ENCODE data around the gene CDK19.

Gene CDK19

GRCh38 chr6:110683241-110683640 is 132.0 kb downstream of the CDK19 start:
- WGBS, 2 experiments (ENCODE audit: insufficient coverage in 2 of 2): no CpG with 5 or more reads among the region's 3 CpGs
- Histone ChIP-seq H3K9me3 (ENCODE audit: control insufficient read depth, low read length) (no peaks in the 10 kb centered on the region), H3K27ac (ENCODE audit: low read depth, low read length, severe bottlenecking) (no peak overlapping the region), H3K36me3 (ENCODE audit: control insufficient read depth, insufficient read depth, low read length) (no peaks in the 10 kb centered on the region), H3K4me3 (ENCODE audit: extremely low read depth, insufficient read depth, low read length, poor library complexity, severe bottlenecking) (no peak overlapping the region), H3K4me1 (ENCODE audit: control insufficient read depth, insufficient read depth, low read length, poor library complexity, severe bottlenecking) (no peaks in the 10 kb centered on the region)

GRCh38 chr6:110682460-110682853 is 132.8 kb downstream of the CDK19 start:
- Histone ChIP-seq H3K36me3 (ENCODE audit: control insufficient read depth, insufficient read depth, low read length) (no peaks in the 10 kb centered on the region), H3K27ac (ENCODE audit: low read depth, low read length, severe bottlenecking) (no peak overlapping the region), H3K9me3 (ENCODE audit: control insufficient read depth, low read length) (no peaks in the 10 kb centered on the region), H3K4me3 (ENCODE audit: extremely low read depth, insufficient read depth, low read length, poor library complexity, severe bottlenecking) (no peak overlapping the region), H3K4me1 (ENCODE audit: control insufficient read depth, insufficient read depth, low read length, poor library complexity, severe bottlenecking) (no peaks in the 10 kb centered on the region)
- WGBS, 2 experiments (ENCODE audit: insufficient coverage in 2 of 2): 43 to 67% methylated on average over 1 of the region's 1 CpG

- Histone ChIP-seq H3K4me3 (ENCODE audit: extremely low read depth, insufficient read depth, low read length, poor library complexity, severe bottlenecking) (no peak overlapping the region), H3K4me1 (ENCODE audit: control insufficient read depth, insufficient read depth, low read length, poor library complexity, severe bottlenecking) (no peaks in the 10 kb centered on the region), H3K27ac (ENCODE audit: low read depth, low read length, severe bottlenecking) (no peak overlapping the region), H3K36me3 (ENCODE audit: control insufficient read depth, insufficient read depth, low read length) (no peaks in the 10 kb centered on the region), H3K9me3 (ENCODE audit: control insufficient read depth, low read length) (no peaks in the 10 kb centered on the region)
- 72 to 73% methylated on average over 2 of the region's 4 CpGs for WGBS, 2 experiments (ENCODE audit: insufficient coverage in 2 of 2)
Observed at GRCh38 chr6:110681543-110682459, 133.5 kb downstream of the CDK19 start.

GRCh38 chr6:110676396-110676795 is 138.9 kb downstream of the CDK19 start:
- Histone ChIP-seq H3K4me3 (ENCODE audit: extremely low read depth, insufficient read depth, low read length, poor library complexity, severe bottlenecking) (no peak overlapping the region), H3K27ac (ENCODE audit: low read depth, low read length, severe bottlenecking) (no peak overlapping the region), H3K4me1 (ENCODE audit: control insufficient read depth, insufficient read depth, low read length, poor library complexity, severe bottlenecking) (no peaks in the 10 kb centered on the region), H3K36me3 (ENCODE audit: control insufficient read depth, insufficient read depth, low read length) (no peaks in the 10 kb centered on the region), H3K9me3 (ENCODE audit: control insufficient read depth, low read length) (no peaks in the 10 kb centered on the region)

GRCh38 chr6:110674096-110674495 is 141.2 kb downstream of the CDK19 start:
- Histone ChIP-seq H3K27ac (ENCODE audit: low read depth, low read length, severe bottlenecking) (no peak overlapping the region), H3K4me1 (ENCODE audit: control insufficient read depth, insufficient read depth, low read length, poor library complexity, severe bottlenecking) (no peaks in the 10 kb centered on the region), H3K9me3 (ENCODE audit: control insufficient read depth, low read length) (no peaks in the 10 kb centered on the region), H3K36me3 (ENCODE audit: control insufficient read depth, insufficient read depth, low read length) (no peaks in the 10 kb centered on the region), H3K4me3 (ENCODE audit: extremely low read depth, insufficient read depth, low read length, poor library complexity, severe bottlenecking) (no peak overlapping the region)
- WGBS, 2 experiments (ENCODE audit: insufficient coverage in 2 of 2): no CpG with 5 or more reads among the region's 1 CpG

- no peak overlapping the region for H3K4me3 ChIP-seq (ENCODE audit: extremely low read depth, insufficient read depth, low read length, poor library complexity, severe bottlenecking)
- no peak overlapping the region for H3K27ac ChIP-seq (ENCODE audit: low read depth, low read length, severe bottlenecking)
- WGBS, 2 experiments (ENCODE audit: insufficient coverage in 2 of 2): no CpG with 5 or more reads among the region's 2 CpGs
- H3K9me3 ChIP-seq (ENCODE audit: control insufficient read depth, low read length): no peaks in the 10 kb centered on the region
- no peaks in the 10 kb centered on the region for H3K36me3 ChIP-seq (ENCODE audit: control insufficient read depth, insufficient read depth, low read length)
- no peaks in the 10 kb centered on the region for H3K4me1 ChIP-seq (ENCODE audit: control insufficient read depth, insufficient read depth, low read length, poor library complexity, severe bottlenecking)
Observed at GRCh38 chr6:110672122-110672521, 143.1 kb downstream of the CDK19 start.

GRCh38 chr6:110671447-110671846 is 143.8 kb downstream of the CDK19 start:
- no peak overlapping the region for H3K27ac ChIP-seq (ENCODE audit: low read depth, low read length, severe bottlenecking)
- H3K4me3 ChIP-seq (ENCODE audit: extremely low read depth, insufficient read depth, low read length, poor library complexity, severe bottlenecking): no peak overlapping the region
- H3K9me3 ChIP-seq (ENCODE audit: control insufficient read depth, low read length): no peaks in the 10 kb centered on the region
- H3K4me1 ChIP-seq (ENCODE audit: control insufficient read depth, insufficient read depth, low read length, poor library complexity, severe bottlenecking): no peaks in the 10 kb centered on the region
- no peaks in the 10 kb centered on the region for H3K36me3 ChIP-seq (ENCODE audit: control insufficient read depth, insufficient read depth, low read length)

GRCh38 chr6:110665600-110665999 is 149.7 kb downstream of the CDK19 start:
- no CpG with 5 or more reads among the region's 7 CpGs for WGBS, 2 experiments (ENCODE audit: insufficient coverage in 2 of 2)
- Histone ChIP-seq H3K27ac (ENCODE audit: low read depth, low read length, severe bottlenecking) (no peak overlapping the region), H3K4me3 (ENCODE audit: extremely low read depth, insufficient read depth, low read length, poor library complexity, severe bottlenecking) (no peak overlapping the region)

GRCh38 chr6:110664933-110665332 is 150.3 kb downstream of the CDK19 start:
- H3K9me3 ChIP-seq (ENCODE audit: control insufficient read depth, low read length): no peaks in the 10 kb centered on the region
- no peaks in the 10 kb centered on the region for H3K36me3 ChIP-seq (ENCODE audit: control insufficient read depth, insufficient read depth, low read length)
- 87 to 100% methylated on average over 1 of the region's 1 CpG for WGBS, 2 experiments (ENCODE audit: insufficient coverage in 2 of 2)
- H3K4me3 ChIP-seq (ENCODE audit: extremely low read depth, insufficient read depth, low read length, poor library complexity, severe bottlenecking): no peak overlapping the region
- no peak overlapping the region for H3K27ac ChIP-seq (ENCODE audit: low read depth, low read length, severe bottlenecking)
- no peaks in the 10 kb centered on the region for H3K4me1 ChIP-seq (ENCODE audit: control insufficient read depth, insufficient read depth, low read length, poor library complexity, severe bottlenecking)

More at GRCh38 chr6:110665600-110665999, 149.7 kb downstream of the CDK19 start:
- Histone ChIP-seq H3K4me1 (ENCODE audit: control insufficient read depth, insufficient read depth, low read length, poor library complexity, severe bottlenecking) (no peaks in the 10 kb centered on the region), H3K36me3 (ENCODE audit: control insufficient read depth, insufficient read depth, low read length) (no peaks in the 10 kb centered on the region), H3K9me3 (ENCODE audit: control insufficient read depth, low read length) (no peaks in the 10 kb centered on the region)

GRCh38 chr6:110662490-110663211 is 152.6 kb downstream of the CDK19 start:
- H3K36me3 ChIP-seq (ENCODE audit: control insufficient read depth, insufficient read depth, low read length): no peaks in the 10 kb centered on the region
- H3K4me3 ChIP-seq (ENCODE audit: extremely low read depth, insufficient read depth, low read length, poor library complexity, severe bottlenecking): no peak overlapping the region
- no CpG with 5 or more reads among the region's 1 CpG for WGBS, 2 experiments (ENCODE audit: insufficient coverage in 2 of 2)
- no peaks in the 10 kb centered on the region for H3K4me1 ChIP-seq (ENCODE audit: control insufficient read depth, insufficient read depth, low read length, poor library complexity, severe bottlenecking)
- no peaks in the 10 kb centered on the region for H3K9me3 ChIP-seq (ENCODE audit: control insufficient read depth, low read length)
- no peak overlapping the region for H3K27ac ChIP-seq (ENCODE audit: low read depth, low read length, severe bottlenecking)

- Histone ChIP-seq H3K4me1 (ENCODE audit: control insufficient read depth, insufficient read depth, low read length, poor library complexity, severe bottlenecking) (no peaks in the 10 kb centered on the region), H3K27ac (ENCODE audit: low read depth, low read length, severe bottlenecking) (no peak overlapping the region), H3K9me3 (ENCODE audit: control insufficient read depth, low read length) (no peaks in the 10 kb centered on the region), H3K36me3 (ENCODE audit: control insufficient read depth, insufficient read depth, low read length) (no peaks in the 10 kb centered on the region), H3K4me3 (ENCODE audit: extremely low read depth, insufficient read depth, low read length, poor library complexity, severe bottlenecking) (no peak overlapping the region)
- no CpG with 5 or more reads among the region's 2 CpGs for WGBS, 2 experiments (ENCODE audit: insufficient coverage in 2 of 2)
Observed at GRCh38 chr6:110661414-110661813, 153.9 kb downstream of the CDK19 start.

All from mesodermal cell (in vitro differentiated cells).